Measurements from ENCODE around the gene SGIP1.
A peak's percentile ranks its signal among the peaks of the same experiment; 100 is the strongest.

The SGIP1 gene

GRCh38 chr1:66495495-66495894 is 38.5 kb upstream of the SGIP1 start:
- no peak for DNase-seq (ENCODE audit: low spot score)
- TF ChIP-seq CTCF (IDR thresholded peaks at IDR 0.05; ENCODE audit: extremely low read depth, missing control alignments): no peak

- no peak for DNase-seq (ENCODE audit: low spot score)
- TF ChIP-seq CTCF (IDR thresholded peaks at IDR 0.05; ENCODE audit: extremely low read depth, missing control alignments): no peak
Measured at GRCh38 chr1:66497910-66498309, 36.0 kb upstream of the SGIP1 start.

GRCh38 chr1:66500301-66500700 is 33.7 kb upstream of the SGIP1 start:
- no peak for DNase-seq (ENCODE audit: low spot score)
- TF ChIP-seq CTCF (IDR thresholded peaks at IDR 0.05; ENCODE audit: extremely low read depth, missing control alignments): no peak

- TF ChIP-seq CTCF (IDR thresholded peaks at IDR 0.05; ENCODE audit: extremely low read depth, missing control alignments): no peak
Measured at GRCh38 chr1:66502086-66502485, 31.9 kb upstream of the SGIP1 start.

GRCh38 chr1:66503841-66504470 is 30.0 kb upstream of the SGIP1 start:
- peak; percentile 63 for TF ChIP-seq CTCF (IDR thresholded peaks at IDR 0.05; ENCODE audit: extremely low read depth, missing control alignments)
- DNase-seq (ENCODE audit: low spot score): peak; percentile 26

More at GRCh38 chr1:66502086-66502485, 31.9 kb upstream of the SGIP1 start:
- DNase-seq (ENCODE audit: low spot score): no peak

GRCh38 chr1:66505671-66506392 is 28.1 kb upstream of the SGIP1 start:
- DNase-seq (ENCODE audit: low spot score): no peak

More at GRCh38 chr1:66505671-66506392, 28.1 kb upstream of the SGIP1 start:
- TF ChIP-seq CTCF (IDR thresholded peaks at IDR 0.05; ENCODE audit: extremely low read depth, missing control alignments): no peak

Measured in GM20000 (cell line).